Stimulated activated CD4-positive, alpha-beta T cell treated with anti-CD3 and anti-CD28 coated beads, Interleukin-15, amount 100 ng/mL, for 24 hours (primary cell): ENCODE data around the gene MYO9B.

Experiments
- DNase-seq: peaks from one replicate; pipeline ENCODE4 v3.0.0-alpha.2; 2020

Gene MYO9B

DNA sequence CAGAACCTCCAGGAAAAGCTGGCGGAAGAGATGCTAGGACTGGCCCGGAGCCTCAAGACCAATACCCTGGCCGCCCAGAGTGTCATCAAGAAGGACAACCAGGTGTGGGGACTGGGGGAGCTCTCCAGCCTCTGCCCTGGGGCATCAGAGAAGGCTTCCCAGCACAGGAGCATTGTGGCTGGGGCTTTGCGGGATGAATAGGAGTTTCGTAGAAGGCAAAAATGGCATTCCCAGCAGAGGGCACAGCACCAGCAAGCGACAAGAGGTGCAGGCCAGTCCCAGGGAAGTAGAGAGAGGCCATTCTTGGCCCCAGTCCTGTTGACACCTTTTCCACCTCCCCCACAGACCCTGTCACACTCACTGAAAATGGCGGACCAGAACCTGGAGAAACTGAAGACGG lies 143.7 kb downstream of the MYO9B start:
- DNase-seq, result no peak

DNA sequence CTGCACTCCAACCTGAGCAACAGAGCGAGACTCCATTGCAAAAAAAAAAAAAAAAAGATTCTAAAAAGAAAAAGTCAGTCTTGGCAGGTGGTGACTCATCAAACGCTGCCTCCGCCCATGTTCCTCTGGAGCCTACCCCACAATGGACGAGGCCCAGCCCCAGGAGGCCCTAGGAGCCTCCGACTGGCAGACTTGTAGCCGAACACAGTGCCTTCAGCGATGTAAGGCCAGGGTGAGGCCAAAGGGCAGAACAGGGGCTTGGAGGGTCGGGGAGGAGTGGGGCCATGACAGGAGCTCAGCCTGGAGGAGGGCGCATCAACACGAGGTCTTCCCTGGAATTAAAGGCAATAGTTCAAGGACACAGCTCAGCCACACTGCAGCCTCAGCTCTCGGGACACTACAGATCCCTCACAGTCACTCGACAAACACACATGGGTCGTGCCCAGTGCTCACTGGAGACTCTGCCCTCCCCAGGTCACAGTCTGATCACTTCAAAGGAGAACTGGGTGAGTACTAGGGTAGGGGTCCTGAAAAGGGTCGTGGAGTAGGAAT lies 144.7 kb downstream of the MYO9B start:
- peak; percentile 28 for DNase-seq

DNA sequence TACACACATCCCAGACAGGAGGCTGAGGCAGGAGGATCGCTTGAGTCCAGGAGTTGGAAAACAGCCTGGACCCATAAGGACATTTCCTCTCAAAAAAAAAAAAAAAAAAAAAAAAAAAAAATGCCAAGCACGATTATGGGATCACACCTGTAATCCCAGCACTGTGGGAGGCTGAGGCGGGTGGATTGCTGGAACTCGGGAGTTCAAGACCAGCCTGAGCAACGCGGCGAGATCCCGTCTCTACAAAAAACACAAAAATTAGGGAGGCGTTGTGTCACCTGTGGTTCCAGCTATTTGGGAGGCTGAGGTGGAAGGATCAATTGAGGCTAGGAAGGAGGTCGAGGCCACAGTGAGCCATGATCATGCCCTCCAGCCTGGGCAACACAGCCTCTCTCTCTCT lies 149.5 kb downstream of the MYO9B start:
- DNase-seq, result no peak

DNA sequence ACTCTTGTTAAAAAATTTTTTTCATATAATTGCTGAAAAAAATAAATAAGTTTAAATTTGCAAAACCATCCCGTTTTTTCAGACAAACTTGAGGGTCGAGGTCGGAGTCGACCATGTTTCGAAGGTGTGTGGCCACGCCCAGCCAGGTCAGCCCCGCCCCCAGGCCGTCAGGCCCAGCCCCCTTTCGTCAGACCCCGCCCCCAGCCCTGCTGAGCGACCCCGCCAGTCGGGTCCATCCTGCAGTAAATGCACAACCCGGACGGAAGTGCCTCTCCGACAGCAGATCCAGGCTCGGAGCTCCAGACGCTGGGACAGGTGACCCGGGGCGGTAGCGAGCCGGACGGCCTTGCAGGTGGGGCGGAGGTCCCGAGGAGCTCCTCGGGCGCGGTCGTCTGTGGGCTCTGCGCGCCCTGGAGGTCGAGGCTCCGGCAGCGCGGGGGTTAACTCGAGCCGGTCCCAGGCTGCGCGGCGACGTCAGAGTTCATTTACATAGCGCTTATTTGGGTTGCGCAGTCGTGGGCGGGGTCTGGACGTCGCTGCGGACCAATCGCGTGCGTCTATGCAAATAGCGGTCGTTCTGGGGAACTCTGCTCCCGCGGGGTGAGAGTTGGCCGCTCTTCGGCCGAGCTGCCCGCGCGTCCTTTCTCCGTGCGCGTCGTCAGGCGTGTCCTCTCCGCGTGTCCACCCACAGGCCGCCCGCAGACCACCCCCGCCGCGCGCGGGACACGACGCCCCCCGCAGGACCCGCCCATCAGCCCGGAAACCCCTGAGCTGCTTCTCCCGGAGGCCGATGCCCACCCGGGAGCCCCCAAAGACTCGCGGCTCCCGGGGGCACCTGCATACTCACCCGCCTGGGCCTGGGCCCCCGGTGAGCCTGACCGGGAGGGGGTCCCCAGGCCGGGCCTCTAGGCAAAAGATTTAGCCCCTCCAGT lies 150.7 kb downstream of the MYO9B start, which contains the start of gene OCEL1:
TSS of gene OCEL1 (plus strand) at position 225 of the 932 bp plus-strand sequence. CDS start at position 247, 22 bp downstream.
- DNase-seq, result peak; percentile 99

DNA sequence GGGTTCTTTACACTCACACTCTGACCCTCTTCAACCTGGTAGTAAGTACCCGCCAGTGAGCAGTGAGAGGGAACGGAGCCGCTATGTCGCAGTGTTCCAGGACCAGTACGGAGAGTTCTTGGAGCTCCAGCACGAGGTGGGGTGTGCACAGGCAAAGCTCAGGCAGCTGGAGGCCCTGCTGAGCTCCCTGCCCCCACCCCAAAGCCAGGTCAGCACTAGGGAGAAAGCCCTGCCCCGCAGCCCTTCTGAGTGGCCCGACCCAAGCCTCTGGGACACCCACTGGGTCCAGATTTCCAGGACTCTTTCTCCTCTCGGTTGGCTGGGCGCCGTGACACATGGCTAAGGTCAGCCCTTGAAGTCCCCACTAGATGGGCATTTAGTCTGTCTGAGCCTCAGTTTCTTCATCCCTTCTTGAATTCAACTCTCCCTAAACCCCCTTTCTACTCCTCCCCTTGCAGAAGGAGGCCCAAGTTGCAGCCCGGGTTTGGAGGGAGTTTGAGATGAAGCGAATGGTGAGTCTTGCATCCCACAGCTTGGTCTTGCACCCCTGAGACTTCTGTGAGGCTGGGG lies 152.3 kb downstream of the MYO9B start:
- DNase-seq, result no peak

DNA sequence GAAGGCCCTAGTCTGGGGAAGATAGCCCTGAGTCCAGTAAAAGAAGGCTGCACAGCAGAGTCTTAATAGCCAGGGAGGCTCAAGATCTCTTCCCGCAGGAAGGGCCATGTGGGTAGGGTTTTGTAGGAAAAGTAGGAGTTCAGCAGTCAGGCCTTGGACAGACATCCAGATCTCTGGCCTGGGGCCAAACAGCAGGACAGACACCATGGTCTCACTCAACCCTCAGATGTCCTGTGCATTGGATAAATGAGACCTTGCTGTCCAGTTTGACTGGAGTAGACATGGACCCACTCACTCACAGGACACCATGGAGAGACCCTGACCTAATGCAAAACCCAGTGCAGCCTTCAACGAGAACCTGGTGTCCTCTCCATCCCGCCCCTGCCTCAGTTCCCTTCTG lies 154.3 kb downstream of the MYO9B start:
- no peak for DNase-seq

DNA sequence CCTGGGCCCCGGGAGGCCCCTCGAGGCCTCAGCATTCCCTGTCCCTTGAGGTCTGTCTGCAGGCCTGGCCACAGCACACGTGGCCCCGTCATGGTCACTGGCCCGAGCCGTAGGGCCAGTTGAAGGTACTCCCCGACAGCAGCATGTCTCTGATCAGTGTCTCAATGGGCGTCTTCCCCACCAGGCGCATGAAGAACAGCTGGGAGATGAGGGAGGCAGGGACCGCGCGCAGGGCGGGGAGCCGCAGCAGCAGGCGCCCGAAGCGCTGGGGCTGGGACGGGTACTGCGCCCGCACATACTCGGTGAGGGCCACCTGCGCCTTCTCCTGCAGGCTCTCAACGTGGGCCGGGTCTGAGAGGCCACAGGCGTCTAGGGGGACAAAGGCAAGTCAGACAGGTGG lies 156.7 kb downstream of the MYO9B start:
- no peak for DNase-seq

DNA sequence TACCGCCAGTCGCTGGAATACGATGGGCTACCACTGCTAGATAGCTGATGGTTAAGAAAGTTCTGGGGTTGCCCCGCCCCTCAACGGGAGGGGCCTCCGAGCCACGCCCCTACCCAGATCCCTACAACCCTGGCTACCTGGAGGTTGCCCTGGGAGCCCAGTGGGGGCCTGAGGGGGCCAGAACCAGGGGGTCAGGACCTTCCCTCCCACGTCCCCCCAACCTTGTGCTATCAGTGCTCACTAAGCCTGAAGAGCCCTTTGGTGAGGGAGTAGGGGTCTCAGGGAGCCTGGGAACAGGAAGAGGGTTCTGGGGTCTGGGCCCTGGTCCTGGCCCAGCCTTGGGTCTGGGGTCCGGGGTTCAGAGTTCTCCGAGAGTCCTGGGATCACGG lies 159.3 kb downstream of the MYO9B start:
- peak; percentile 79 for DNase-seq

DNA sequence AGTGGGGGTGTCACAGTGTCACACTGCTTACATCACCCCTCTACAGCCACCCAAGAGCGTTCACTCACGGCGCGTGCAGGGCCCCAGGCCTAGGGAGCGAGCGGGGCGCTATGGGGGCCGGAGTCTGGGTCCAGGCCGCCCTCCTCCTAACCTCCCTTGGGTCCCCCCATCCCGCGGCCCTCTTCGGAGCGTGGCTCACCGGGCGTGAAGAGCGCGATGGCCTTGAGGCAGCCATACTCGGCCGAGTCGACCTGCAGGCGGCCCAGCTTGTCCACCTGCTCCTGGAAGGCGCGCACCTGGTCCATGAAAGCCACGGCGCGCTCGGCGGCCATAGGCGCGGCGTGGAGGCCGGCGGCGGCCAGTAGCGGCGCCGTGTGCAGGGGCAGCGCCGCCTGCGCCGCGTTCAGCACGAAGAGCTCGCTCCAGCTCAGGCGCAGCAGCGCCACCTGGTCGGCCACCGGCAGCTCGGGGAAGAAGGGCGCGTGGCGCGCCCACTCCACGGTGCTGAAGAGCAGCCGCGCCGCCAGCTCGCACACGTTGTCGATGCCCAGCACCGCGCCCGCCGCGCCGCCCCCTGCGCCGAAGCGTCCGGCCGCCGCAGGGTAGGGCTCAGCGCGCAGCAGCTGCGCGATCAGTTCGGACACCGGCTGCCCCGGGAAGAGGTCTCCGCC lies 159.9 kb downstream of the MYO9B start:
- peak; percentile 78 for DNase-seq

DNA sequence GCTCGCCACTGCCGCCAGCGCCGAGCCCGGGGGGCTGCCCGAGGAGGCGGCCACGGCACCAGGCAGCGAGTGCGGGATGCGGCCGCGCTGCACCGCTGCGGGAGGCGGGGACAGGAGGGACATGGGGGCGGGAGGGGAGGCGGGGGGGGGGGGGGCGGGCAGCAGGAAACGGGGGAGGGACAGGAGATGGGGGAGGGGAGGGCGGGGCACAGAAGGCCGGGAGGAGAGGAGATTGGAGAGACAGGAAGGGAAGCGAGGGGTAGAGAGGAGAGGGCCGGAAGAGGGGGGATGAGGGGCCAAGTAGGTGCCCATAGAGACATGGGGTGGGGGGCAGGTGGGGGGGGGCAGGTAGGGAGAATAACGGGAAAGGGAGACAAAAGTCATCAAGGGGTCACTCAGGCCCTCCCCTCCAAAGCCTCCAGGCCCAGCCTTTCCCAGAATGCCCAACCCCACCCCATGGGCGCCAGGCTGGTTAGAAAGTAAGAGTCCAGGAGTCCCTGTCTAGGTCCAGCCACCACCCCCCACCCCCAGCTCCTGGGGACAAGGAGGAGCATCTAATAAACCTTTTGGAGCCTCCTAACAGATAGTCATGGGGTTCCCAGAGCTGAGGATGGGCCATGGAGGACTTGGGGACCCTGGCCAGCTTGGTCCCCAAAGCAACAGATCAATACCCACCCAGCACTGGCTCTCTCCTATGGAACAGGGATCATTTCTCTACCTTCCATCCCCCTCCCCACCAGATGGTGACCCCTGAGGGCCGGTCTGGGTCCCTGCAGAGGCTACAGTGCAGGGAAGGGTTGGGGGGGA lies 160.6 kb downstream of the MYO9B start:
- peak; percentile 23 for DNase-seq

DNA sequence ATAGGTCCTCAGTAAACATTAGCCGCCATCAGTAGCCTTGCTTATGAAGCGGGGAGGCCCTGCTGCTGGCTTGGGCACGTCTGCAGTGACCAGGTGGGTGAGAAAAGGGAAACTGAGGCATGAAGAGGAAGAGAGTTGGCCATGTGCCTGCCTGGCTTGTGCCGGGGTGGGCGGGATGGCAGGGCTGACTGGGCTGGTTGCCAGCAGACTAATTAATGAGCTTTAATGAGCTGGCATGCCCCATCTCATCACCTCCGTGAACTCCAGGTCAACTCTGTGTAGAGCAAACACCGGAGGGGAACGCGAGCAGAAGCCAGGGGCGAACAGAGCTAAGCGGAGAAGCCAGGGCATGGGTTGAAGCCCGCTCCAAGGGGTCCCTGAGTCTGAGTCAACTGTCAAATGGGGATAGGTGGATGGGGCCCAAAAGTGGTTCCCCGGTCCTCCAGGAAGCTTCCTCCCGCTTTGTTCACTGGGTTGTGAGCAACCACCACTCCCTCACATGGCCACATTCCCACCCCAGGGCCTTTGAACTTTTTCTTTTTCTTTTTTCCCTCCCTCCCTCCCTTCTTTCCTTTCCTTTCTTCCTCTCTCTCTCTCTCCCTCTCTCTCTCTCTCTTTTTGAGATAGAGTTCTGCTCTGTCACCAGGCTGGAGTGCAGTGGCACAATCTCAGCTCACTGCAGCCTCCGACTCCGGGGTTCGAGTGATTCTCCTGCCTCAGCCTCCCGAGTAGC lies 161.4 kb downstream of the MYO9B start:
- no peak for DNase-seq

DNA sequence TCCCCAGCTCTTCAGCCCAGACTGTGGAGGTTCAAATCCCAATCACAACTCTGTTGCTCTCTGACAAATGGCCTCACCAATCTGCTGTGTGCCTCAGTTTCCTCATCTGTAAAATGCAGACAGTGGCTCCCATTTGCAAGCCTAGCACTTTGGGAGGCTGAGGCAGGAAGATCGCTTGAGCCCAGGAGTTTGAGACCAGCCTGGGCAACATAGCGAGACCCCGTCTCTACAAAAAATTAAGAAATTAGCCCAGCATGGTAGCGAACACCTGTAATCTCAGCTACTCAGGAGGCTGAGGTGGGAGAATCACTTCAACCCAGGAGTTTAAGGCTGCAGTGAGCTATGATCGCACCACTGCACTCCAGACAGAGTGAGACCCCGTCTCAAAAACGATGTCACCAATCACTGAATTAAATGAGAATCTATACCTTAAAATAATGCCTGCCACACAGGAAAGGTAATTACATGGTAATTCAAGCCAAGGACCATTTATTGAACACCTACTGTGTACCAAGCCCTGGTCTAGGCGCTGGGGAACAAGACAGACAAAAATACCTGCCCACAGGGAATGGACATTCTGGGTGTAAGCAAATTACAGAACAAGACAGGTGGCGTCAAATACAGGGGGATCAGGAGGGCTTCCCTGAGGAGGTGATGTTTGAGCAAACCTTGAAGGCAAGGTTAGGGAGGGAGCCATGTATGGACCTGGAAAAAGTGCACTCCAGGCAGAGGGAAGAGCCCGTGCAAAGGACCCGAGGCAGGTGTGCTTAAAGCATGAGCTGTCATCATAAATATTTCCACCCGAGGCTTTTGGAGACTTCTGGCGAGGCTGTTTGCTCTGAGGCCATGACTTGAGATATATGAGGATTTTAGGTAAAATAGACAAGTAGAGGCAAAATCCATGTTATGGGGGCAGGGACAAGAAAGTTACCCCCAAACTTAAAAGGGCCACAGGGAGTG lies 162.4 kb downstream of the MYO9B start:
- DNase-seq, result no peak

DNA sequence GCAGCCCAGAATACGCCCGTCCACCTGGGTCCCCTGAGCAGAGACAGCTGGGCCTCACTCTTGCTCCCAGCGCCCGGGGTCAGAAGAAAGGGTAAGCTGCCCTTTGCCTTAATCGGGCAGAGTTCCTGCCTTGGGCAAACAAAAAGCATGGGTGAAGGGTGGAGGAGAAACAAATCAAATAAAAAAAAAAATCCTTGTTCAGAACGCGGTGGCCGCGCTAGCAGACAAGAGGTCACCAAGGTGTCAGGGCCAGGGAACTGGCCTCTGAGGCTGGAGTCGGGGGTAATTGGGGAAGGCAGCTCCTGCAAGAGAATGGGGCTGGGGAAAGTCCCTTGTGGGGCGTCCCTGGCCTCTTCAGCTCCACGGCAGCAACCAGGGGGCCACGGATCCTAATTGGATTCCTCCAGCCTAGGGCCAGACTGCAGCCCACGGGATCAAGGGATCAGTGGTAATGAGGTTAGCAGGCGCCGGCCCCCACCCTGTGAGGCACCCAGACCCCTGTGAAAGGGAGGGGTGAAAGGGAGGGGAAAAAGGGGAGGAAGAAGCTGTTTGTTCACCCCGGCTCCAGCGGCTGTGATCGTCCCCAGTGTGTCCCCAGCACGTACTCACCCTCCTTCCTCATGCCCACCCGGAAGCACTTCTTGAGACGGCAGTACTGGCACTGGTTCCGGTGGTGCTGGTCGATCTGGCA lies 164.6 kb downstream of the MYO9B start:
- DNase-seq, result no peak

DNA sequence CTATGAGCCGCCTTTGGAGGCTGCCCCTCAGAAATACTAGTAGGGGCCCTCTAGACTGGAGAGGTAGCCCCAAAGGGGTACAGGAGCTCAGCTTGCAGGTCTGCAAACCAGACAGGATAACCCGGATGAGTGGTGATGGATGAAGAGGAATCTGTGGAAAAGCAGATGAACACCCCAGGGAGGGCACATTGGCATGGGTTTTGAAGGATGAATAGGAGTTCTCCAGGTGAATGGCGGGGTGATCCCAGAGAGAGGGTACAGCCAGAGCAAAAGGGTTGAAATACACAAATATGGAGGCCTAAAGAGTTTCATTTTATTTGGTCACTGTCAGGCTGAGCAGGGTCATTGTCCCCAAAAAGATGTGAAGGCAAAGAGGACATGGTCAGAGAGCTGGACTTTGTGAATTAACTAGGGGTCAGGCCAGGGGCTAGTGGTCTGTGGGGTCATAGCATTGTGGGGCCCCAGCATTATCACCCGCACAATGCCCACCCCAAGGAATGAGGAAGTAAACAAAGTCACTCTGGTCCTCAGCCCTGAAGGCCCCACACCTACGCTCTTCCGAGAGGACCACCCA lies 165.3 kb downstream of the MYO9B start:
- DNase-seq, result no peak

DNA sequence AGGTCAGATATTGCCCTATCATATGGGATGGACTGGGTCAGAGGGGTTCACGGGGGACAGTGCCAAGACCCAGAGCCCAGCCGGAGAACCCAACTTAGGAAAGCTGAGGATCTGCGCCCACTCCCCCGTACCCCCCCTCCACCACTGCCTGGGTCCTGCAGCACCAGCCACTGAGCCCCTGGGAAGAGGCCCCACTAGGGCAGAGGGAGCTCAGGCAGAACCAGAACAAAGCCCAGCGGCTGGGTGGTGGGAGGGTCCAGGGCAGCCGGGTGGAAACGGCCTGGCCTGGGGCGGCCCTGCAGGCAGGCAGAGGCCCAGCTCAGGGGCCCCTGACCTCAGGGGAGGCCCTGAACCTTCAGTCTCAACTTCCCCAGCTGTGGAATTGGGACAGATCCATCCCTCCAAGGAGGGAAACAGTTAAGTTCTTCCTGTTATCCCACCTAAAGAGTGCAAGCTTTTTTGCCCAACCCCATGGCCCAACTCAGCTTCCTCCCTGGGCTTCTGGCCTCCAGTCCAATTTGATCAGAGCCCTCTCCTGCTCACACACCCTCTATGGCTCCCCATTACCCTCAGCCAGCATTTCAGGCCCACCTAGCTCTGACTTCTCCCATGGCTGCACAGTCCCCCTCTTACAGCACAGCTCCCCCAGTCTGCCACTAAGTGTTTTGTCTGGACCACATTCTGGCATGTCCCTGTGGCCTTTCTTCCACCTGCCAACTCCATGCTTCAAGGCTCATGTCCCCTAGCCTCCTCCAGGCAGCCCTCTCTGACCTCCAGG lies 167.0 kb downstream of the MYO9B start:
- no peak for DNase-seq

DNA sequence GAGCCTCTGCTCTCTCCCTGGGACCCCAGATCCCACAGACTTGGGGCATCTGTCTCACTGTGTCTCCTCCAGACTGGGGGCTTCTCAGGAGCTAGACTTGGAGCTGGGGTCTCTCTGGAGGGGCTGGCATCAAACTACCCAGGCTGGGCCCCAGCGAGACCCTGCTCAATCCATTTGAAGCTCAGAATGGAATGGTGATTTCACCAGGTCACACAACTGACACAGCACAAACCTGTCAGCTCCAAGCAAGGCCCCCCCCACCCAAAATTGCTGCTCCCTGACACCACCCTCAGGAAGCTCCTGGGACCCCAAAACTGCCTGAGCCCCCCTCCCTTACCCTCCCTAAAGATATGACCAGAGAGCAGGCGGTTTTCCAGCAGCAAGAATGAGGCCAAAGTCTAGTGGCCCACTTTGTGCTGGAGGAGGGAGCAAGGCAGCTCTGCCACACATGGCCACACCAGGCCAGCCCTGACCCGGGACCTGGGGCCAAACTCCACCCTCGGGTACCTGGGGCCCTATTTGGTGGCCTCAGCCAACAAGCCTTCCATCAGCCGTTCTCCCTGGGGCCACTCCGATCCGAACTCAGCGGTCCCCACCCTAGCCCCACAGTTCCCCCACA lies 167.7 kb downstream of the MYO9B start:
- DNase-seq, result no peak

DNA sequence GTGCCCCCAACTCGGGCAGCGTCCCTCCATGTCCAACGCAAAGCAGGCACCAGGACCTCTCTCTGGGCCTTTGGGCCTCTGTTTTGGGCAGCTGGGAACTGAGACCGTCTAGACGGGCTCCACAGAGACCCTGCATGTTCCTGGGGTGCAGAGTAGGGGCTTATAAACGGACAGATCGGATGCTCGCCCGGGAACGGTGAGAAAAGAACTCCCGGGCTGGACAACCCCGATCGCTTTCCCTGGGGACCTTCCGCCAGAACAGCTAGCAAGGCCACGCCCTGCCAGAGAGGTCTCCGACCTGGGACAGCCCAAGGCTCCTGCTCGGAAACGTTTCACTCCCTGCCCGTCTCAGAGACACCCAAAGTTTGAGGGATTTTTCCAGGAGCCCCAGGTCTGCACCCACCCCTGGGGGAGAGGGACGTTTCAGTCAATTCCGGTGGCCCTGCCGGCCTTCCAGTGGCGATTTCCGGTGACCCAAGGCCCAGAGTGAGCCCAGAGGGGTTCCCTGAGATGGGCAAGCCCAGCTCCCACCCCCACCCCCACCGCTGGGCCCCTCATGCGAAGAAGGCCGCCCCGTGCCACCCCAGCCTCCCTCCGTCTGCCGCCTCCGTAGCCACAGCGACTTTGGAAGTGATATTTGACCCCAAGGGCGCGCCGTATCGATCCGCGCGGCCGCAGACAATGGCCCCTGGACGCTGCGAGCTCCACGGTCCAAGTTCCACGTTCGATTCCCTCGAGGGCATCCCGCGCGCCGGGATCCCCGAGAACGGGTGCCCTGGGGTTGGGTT lies 168.4 kb downstream of the MYO9B start:
- DNase-seq, result no peak
